ENCODE results near the gene MED13L.

MED13L gene

DNA sequence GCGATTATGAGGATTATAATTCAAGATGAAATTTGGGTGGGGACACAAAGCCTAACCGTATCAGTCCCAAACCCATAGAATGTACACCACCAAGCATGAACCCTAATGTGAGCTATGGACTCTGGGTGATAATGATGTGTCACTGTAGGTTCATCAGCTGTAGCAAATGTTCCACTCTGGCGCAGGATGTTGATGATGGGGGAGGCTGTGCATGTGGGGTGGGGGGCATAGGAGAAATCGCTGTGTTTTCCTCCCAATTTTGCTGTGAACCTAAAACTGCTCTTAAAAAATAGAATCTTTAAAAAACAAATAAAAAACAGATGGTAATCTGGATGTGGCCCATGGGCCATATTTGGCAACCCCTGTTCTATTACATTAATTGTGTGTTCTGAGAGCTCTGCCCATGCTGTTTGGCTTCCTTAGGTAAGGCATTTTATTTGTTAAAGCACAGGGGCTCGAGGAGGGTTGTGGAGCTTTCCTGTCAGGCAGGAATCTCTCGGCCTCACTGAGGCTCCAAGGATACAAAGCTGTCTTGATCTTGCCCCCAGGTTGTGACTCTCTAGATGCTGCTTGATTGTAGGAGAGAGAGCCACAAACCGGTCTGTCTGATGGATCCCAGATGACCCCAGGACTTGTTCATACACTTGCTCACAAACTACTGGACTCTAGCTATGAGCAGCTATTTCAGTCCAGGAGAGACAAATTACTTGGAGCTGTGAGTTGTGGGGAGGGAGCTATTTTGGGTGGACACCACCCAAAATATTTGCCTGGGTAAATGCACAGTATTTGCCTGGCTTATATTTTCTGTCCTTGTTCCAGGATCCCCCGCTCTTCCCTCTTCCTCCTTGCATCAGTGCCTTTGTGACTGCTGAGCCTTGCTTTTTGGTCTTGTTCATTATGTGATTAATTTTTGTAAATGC lies 340.2 kb downstream of the MED13L start:
- Histone ChIP-seq H3K4me1 (ENCODE audit: control extremely low read depth in 1 of 4, control insufficient read depth in 4 of 4, insufficient read depth in 4 of 4, low read length in 3 of 4) (no peaks in the 10 kb centered on the region), H3K27me3 (replicated peaks in 2 of 5; ENCODE audit: control insufficient read depth in 4 of 5, insufficient read depth in 5 of 5, low read length in 4 of 5) (peaks cover 0 to 2% (median 0%) of the 10 kb centered on the region in 5 experiments), H3K36me3 (ENCODE audit: control insufficient read depth in 4 of 4, insufficient read depth in 4 of 4, low read length in 3 of 4) (no peaks in the 10 kb centered on the region), H3K4me3 (ENCODE audit: control insufficient read depth in 1 of 7, extremely low read depth in 1 of 7, insufficient read depth in 4 of 7, low read depth in 2 of 7, low read length in 6 of 7) (no peak overlapping the region), H3K27ac (ENCODE audit: insufficient read depth in 1 of 2, low read depth in 1 of 2, low read length in 2 of 2, poor library complexity in 1 of 2, severe bottlenecking in 2 of 2) (no peak overlapping the region), H3K9me3 (ENCODE audit: control extremely low read depth in 1 of 5, control insufficient read depth in 4 of 5, insufficient read depth in 2 of 5, low read depth in 1 of 5, low read length in 4 of 5) (peaks cover 0 to 10% (median 3%) of the 10 kb centered on the region in 5 experiments)
- 88% methylated on average over 2 of the region's 8 CpGs for WGBS (ENCODE audit: insufficient coverage)
- CTCF ChIA-PET = interaction anchor here (1.5 kb wide), 1 partner anchor 20 kb away, joined by 5 read pairs; no protein-coding TSS in a partner anchor
- POLR2A ChIA-PET = no interaction called here
- no peak for DNase-seq

DNA sequence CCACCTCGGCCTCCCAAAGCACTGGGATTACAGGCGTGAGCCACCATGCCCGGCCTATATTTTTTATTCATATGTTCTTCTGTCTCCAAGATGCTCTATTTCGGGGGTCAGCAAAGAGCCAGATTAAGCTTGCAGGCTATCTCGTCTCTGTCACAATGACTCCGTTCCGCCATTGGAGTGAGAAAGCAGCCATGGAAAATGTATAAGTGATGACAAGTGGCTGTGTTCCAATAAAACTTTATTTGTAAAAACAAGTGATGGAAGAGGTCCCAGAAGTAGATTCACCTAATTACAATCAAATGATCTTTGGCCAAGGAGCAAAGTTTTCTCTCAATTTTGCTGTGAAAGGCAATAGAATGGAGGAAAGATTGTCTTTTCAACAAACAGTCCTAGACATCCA lies 342.6 kb downstream of the MED13L start:
- Histone ChIP-seq H3K4me3 (ENCODE audit: control insufficient read depth in 1 of 7, extremely low read depth in 1 of 7, insufficient read depth in 4 of 7, low read depth in 2 of 7, low read length in 6 of 7) (no peak overlapping the region), H3K36me3 (ENCODE audit: control insufficient read depth in 4 of 4, insufficient read depth in 4 of 4, low read length in 3 of 4) (no peaks in the 10 kb centered on the region), H3K4me1 (ENCODE audit: control extremely low read depth in 1 of 4, control insufficient read depth in 4 of 4, insufficient read depth in 4 of 4, low read length in 3 of 4) (no peaks in the 10 kb centered on the region), H3K9me3 (ENCODE audit: control extremely low read depth in 1 of 5, control insufficient read depth in 4 of 5, insufficient read depth in 2 of 5, low read depth in 1 of 5, low read length in 4 of 5) (peaks cover 0 to 10% (median 2%) of the 10 kb centered on the region in 5 experiments), H3K27ac (ENCODE audit: insufficient read depth in 1 of 2, low read depth in 1 of 2, low read length in 2 of 2, poor library complexity in 1 of 2, severe bottlenecking in 2 of 2) (no peak overlapping the region), H3K27me3 (replicated peaks in 2 of 5; ENCODE audit: control insufficient read depth in 4 of 5, insufficient read depth in 5 of 5, low read length in 4 of 5) (peaks cover 0 to 8% (median 0%) of the 10 kb centered on the region in 5 experiments)
- 96% methylated on average over 3 of the region's 7 CpGs for WGBS (ENCODE audit: insufficient coverage)
- ChIA-PET POLR2A (no interaction called here), CTCF (no interaction called here)
- no peak for DNase-seq

DNA sequence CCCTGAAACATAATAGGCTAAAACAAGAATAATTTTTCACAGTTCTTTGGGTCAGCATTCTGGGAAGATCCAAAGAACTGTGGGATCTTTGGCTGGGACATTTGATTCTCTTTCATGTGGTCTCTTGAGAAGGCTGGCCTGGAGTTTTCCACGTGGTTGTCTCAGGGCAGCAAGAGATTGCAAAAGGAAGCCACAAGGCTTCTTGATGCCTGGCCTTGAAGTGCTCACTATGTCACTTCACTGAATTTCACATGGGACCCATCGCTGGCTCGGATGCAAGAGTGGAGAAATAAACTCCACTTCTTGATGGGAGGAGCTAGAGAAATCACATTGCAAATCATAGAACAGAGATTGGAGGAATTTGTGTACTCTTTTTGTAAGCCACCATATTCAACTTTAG lies 343.4 kb downstream of the MED13L start:
- Histone ChIP-seq H3K4me1 (ENCODE audit: control extremely low read depth in 1 of 4, control insufficient read depth in 4 of 4, insufficient read depth in 4 of 4, low read length in 3 of 4) (no peaks in the 10 kb centered on the region), H3K9me3 (ENCODE audit: control extremely low read depth in 1 of 5, control insufficient read depth in 4 of 5, insufficient read depth in 2 of 5, low read depth in 1 of 5, low read length in 4 of 5) (peaks cover 0 to 8% (median 0%) of the 10 kb centered on the region in 5 experiments), H3K27me3 (replicated peaks in 2 of 5; ENCODE audit: control insufficient read depth in 4 of 5, insufficient read depth in 5 of 5, low read length in 4 of 5) (peaks cover 0 to 10% (median 0%) of the 10 kb centered on the region in 5 experiments), H3K27ac (ENCODE audit: insufficient read depth in 1 of 2, low read depth in 1 of 2, low read length in 2 of 2, poor library complexity in 1 of 2, severe bottlenecking in 2 of 2) (no peak overlapping the region), H3K36me3 (ENCODE audit: control insufficient read depth in 4 of 4, insufficient read depth in 4 of 4, low read length in 3 of 4) (no peaks in the 10 kb centered on the region), H3K4me3 (ENCODE audit: control insufficient read depth in 1 of 7, extremely low read depth in 1 of 7, insufficient read depth in 4 of 7, low read depth in 2 of 7, low read length in 6 of 7) (no peak overlapping the region)
- 65% methylated on average over 3 of the region's 3 CpGs for WGBS (ENCODE audit: insufficient coverage)
- ChIA-PET POLR2A (no interaction called here), CTCF (no interaction called here)
- no peak for DNase-seq

DNA sequence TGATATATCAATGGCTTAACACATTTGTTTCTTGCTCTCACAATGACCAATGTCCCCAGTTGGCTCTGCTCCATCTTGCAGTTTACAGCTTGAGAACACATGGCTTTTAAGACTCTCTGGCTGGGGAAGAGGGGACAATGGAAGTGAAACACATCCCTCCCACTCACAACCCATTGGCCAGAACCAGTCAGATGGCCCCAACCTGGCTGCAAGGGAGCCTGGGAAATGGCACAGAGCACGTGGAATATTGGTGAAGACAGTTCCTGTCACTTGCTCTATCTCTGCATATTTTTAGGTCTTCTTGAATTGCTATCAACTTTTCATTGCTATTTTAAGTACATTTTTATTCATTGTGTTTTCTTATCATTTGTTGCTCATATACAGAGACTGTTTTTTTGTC lies 345.4 kb downstream of the MED13L start:
- Histone ChIP-seq H3K36me3 (ENCODE audit: control insufficient read depth in 4 of 4, insufficient read depth in 4 of 4, low read length in 3 of 4) (no peaks in the 10 kb centered on the region), H3K4me3 (ENCODE audit: control insufficient read depth in 1 of 7, extremely low read depth in 1 of 7, insufficient read depth in 4 of 7, low read depth in 2 of 7, low read length in 6 of 7) (no peak overlapping the region), H3K4me1 (ENCODE audit: control extremely low read depth in 1 of 4, control insufficient read depth in 4 of 4, insufficient read depth in 4 of 4, low read length in 3 of 4) (no peaks in the 10 kb centered on the region), H3K27ac (ENCODE audit: insufficient read depth in 1 of 2, low read depth in 1 of 2, low read length in 2 of 2, poor library complexity in 1 of 2, severe bottlenecking in 2 of 2) (no peak overlapping the region), H3K27me3 (replicated peaks in 2 of 5; ENCODE audit: control insufficient read depth in 4 of 5, insufficient read depth in 5 of 5, low read length in 4 of 5) (peaks cover 0 to 10% (median 0%) of the 10 kb centered on the region in 5 experiments), H3K9me3 (ENCODE audit: control extremely low read depth in 1 of 5, control insufficient read depth in 4 of 5, insufficient read depth in 2 of 5, low read depth in 1 of 5, low read length in 4 of 5) (no peaks in the 10 kb centered on the region)
- ChIA-PET POLR2A (no interaction called here), CTCF (no interaction called here)
- WGBS (ENCODE audit: insufficient coverage) = 29% methylated on average over 1 of the region's 1 CpG
- DNase-seq = no peak

DNA sequence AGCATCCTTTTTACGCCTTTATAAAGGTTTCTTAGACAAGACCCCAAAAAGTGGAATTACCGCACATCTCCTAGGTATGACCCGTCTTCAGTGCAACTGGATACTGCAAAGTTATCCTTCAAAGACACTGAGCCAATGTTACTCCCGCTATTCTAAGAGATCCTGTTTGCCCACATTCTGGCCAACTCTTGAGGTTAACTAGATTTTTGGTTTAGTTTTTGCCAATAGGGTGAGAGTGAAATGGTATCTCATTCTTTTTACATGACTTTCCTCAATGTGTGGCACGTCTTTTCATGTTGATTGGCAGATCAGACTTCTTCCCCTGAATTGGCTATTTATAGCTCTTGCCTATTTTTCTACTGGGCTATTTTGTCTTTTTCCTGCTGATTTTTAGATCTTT lies 347.2 kb downstream of the MED13L start:
- ChIA-PET POLR2A (no interaction called here), CTCF (interaction anchor here (0.7 kb wide), 1 partner anchor 12 kb away, joined by 3 read pairs; no protein-coding TSS in a partner anchor)
- H3K27me3 ChIP-seq (replicated peaks in 2 of 5; ENCODE audit: control insufficient read depth in 4 of 5, insufficient read depth in 5 of 5, low read length in 4 of 5) = peaks cover 0 to 11% (median 0%) of the 10 kb centered on the region in 5 experiments
- no peak overlapping the region for H3K27ac ChIP-seq (ENCODE audit: insufficient read depth in 1 of 2, low read depth in 1 of 2, low read length in 2 of 2, poor library complexity in 1 of 2, severe bottlenecking in 2 of 2)
- no peak for DNase-seq
- H3K4me1 ChIP-seq (ENCODE audit: control extremely low read depth in 1 of 4, control insufficient read depth in 4 of 4, insufficient read depth in 4 of 4, low read length in 3 of 4) = no peaks in the 10 kb centered on the region
- no peaks in the 10 kb centered on the region for H3K36me3 ChIP-seq (ENCODE audit: control insufficient read depth in 4 of 4, insufficient read depth in 4 of 4, low read length in 3 of 4)
- WGBS (ENCODE audit: insufficient coverage) = 95% methylated on average over 4 of the region's 5 CpGs
- H3K9me3 ChIP-seq (ENCODE audit: control extremely low read depth in 1 of 5, control insufficient read depth in 4 of 5, insufficient read depth in 2 of 5, low read depth in 1 of 5, low read length in 4 of 5) = no peaks in the 10 kb centered on the region
- H3K4me3 ChIP-seq (ENCODE audit: control insufficient read depth in 1 of 7, extremely low read depth in 1 of 7, insufficient read depth in 4 of 7, low read depth in 2 of 7, low read length in 6 of 7) = no peak overlapping the region

DNA sequence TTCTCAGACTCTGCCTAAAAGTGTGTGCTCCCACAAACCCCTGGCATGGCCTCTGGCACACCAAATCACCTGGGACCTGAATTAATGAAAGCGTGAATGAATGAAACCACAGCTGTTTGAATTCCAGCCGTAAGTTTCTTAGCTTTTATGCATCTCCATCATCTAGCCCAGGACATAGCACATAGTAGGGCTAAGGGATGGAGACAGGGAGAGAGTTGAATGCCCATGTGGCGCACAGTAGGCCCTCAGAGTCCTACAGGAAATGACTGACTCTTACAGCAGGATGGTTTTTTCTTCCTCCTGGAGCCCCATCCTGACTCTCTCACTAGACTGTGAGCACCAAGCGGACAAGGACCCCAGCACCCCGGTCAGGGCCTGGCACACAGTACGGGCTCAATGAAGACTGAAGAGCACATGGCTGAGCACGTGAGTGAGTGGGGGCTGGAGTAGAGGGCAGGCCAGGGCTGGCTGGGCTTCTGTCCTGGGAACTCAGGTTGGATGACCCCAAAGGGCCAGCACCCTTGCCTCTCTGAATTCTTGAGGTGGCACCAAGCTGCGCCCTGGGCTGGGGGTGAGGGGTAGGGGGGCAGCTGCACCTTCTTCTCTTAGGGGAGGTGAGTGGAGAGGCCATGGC lies 351.3 kb downstream of the MED13L start:
- Histone ChIP-seq H3K9me3 (ENCODE audit: control extremely low read depth in 1 of 5, control insufficient read depth in 4 of 5, insufficient read depth in 2 of 5, low read depth in 1 of 5, low read length in 4 of 5) (peaks cover 4 to 8% (median 4%) of the 10 kb centered on the region in 5 experiments), H3K4me1 (ENCODE audit: control extremely low read depth in 1 of 4, control insufficient read depth in 4 of 4, insufficient read depth in 4 of 4, low read length in 3 of 4) (no peaks in the 10 kb centered on the region), H3K27me3 (replicated peaks in 2 of 5; ENCODE audit: control insufficient read depth in 4 of 5, insufficient read depth in 5 of 5, low read length in 4 of 5) (peaks cover 0 to 29% (median 3%) of the 10 kb centered on the region in 5 experiments), H3K4me3 (ENCODE audit: control insufficient read depth in 1 of 7, extremely low read depth in 1 of 7, insufficient read depth in 4 of 7, low read depth in 2 of 7, low read length in 6 of 7) (no peak overlapping the region), H3K27ac (ENCODE audit: insufficient read depth in 1 of 2, low read depth in 1 of 2, low read length in 2 of 2, poor library complexity in 1 of 2, severe bottlenecking in 2 of 2) (no peak overlapping the region), H3K36me3 (ENCODE audit: control insufficient read depth in 4 of 4, insufficient read depth in 4 of 4, low read length in 3 of 4) (no peaks in the 10 kb centered on the region)
- WGBS (ENCODE audit: insufficient coverage) = 87% methylated on average over 8 of the region's 8 CpGs
- CTCF ChIA-PET = no interaction called here
- POLR2A ChIA-PET = no interaction called here
- DNase-seq = no peak

DNA sequence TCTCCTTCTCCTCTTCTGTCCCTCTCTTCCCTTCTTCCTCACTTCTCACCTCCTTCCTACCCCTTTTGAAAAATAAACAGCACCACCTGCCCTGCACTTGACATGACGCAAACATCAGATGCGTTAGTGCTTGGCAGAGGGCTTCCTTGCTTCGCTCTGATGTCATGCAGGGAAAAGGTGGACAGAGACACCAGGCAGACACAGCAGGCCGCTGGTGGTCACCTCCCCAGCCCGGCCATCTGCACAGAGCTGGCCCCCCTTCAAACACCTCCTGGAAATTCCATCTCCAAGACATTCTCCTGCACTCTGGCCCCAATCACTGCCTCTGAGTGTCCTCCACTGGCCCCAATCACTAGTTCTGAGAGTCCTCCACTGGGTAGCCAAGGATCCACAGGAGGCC lies 353.6 kb downstream of the MED13L start:
- H3K4me1 ChIP-seq (ENCODE audit: control extremely low read depth in 1 of 4, control insufficient read depth in 4 of 4, insufficient read depth in 4 of 4, low read length in 3 of 4) = no peaks in the 10 kb centered on the region
- no peaks in the 10 kb centered on the region for H3K36me3 ChIP-seq (ENCODE audit: control insufficient read depth in 4 of 4, insufficient read depth in 4 of 4, low read length in 3 of 4)
- no peak overlapping the region for H3K4me3 ChIP-seq (ENCODE audit: control insufficient read depth in 1 of 7, extremely low read depth in 1 of 7, insufficient read depth in 4 of 7, low read depth in 2 of 7, low read length in 6 of 7)
- H3K9me3 ChIP-seq (ENCODE audit: control extremely low read depth in 1 of 5, control insufficient read depth in 4 of 5, insufficient read depth in 2 of 5, low read depth in 1 of 5, low read length in 4 of 5) = peaks cover 4 to 8% (median 4%) of the 10 kb centered on the region in 5 experiments
- POLR2A ChIA-PET = no interaction called here
- DNase-seq = no peak
- no peak overlapping the region for H3K27ac ChIP-seq (ENCODE audit: insufficient read depth in 1 of 2, low read depth in 1 of 2, low read length in 2 of 2, poor library complexity in 1 of 2, severe bottlenecking in 2 of 2)
- WGBS (ENCODE audit: insufficient coverage) = 92% methylated on average over 5 of the region's 5 CpGs
- CTCF ChIA-PET = interaction anchor here (1.3 kb wide), 1 partner anchor 56 kb away, joined by 3 read pairs; no protein-coding TSS in a partner anchor
- peaks cover 0 to 25% (median 3%) of the 10 kb centered on the region in 5 experiments for H3K27me3 ChIP-seq (replicated peaks in 2 of 5; ENCODE audit: control insufficient read depth in 4 of 5, insufficient read depth in 5 of 5, low read length in 4 of 5)

Data from common myeloid progenitor, CD34-positive (primary cell).